GM12874 (cell line): Measurements from ENCODE around the gene PANK4.

Experiments
- TF ChIP-seq, protein P1 (sequence below): IDR thresholded peaks from 2 replicates; pipeline ENCODE4 v1.5.1; 2011; ENCODE audit warnings: low read depth, mild to moderate bottlenecking, control low read depth, low read length, moderate library complexity; ENCODE audit not compliant: insufficient read depth

PANK4 gene

DNA sequence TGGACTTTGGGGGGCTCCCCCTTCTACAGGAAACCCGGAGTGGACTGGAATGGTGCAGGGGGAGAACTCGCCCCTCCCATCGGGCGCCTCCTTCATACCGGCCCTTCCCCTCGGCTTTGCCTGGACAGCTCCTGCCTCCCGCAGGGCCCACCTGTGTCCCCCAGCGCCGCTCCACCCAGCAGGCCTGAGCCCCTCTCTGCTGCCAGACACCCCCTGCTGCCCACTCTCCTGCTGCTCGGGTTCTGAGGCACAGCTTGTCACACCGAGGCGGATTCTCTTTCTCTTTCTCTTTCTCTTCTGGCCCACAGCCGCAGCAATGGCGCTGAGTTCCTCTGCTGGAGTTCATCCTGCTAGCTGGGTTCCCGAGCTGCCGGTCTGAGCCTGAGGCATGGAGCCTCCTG, 29.9 kb upstream of the PANK4 start, which contains the start of gene TNFRSF14:
TNFRSF14 (plus strand) TSS at position 95 of the 401 bp plus-strand sequence; CDS start at position 389, 294 bp downstream.
- TF ChIP-seq, protein P1, sequence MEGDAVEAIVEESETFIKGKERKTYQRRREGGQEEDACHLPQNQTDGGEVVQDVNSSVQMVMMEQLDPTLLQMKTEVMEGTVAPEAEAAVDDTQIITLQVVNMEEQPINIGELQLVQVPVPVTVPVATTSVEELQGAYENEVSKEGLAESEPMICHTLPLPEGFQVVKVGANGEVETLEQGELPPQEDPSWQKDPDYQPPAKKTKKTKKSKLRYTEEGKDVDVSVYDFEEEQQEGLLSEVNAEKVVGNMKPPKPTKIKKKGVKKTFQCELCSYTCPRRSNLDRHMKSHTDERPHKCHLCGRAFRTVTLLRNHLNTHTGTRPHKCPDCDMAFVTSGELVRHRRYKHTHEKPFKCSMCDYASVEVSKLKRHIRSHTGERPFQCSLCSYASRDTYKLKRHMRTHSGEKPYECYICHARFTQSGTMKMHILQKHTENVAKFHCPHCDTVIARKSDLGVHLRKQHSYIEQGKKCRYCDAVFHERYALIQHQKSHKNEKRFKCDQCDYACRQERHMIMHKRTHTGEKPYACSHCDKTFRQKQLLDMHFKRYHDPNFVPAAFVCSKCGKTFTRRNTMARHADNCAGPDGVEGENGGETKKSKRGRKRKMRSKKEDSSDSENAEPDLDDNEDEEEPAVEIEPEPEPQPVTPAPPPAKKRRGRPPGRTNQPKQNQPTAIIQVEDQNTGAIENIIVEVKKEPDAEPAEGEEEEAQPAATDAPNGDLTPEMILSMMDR, result 0 out of 2 replicates have a peak, but pooled peaks have one; percentile 16

DNA sequence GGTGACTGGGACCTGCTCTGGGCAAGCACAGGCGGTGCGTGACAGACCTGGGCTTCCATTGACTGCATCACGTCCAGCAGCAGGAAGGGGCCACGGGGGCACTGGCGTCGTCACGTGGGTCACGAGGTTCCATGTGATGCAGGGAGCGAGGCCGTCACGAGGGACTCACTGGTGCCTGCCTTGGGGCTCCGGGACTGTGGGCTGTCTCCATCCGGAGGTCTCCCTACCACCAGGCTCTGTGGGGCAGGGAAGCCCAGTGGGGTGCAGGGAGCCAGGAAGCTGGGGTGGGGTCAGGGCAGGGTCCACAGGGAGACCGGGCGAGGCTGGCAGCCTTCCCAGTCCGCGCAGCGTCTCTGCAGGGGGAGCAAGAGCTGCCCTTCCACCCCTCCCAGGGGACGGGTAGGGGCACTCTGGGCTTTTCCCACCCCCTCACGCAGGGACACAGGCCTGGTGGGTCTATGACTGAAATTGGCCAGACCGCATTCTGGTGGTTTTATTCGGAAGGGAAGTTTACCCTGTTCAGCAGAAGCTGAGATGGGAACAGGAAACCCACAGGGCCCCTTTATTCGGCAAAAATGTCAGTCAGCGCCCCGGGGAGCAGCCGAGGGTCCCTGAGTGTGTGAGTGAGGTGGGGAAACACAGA, 29.4 kb upstream of the PANK4 start:
- TF ChIP-seq, protein P1, result no peak

DNA sequence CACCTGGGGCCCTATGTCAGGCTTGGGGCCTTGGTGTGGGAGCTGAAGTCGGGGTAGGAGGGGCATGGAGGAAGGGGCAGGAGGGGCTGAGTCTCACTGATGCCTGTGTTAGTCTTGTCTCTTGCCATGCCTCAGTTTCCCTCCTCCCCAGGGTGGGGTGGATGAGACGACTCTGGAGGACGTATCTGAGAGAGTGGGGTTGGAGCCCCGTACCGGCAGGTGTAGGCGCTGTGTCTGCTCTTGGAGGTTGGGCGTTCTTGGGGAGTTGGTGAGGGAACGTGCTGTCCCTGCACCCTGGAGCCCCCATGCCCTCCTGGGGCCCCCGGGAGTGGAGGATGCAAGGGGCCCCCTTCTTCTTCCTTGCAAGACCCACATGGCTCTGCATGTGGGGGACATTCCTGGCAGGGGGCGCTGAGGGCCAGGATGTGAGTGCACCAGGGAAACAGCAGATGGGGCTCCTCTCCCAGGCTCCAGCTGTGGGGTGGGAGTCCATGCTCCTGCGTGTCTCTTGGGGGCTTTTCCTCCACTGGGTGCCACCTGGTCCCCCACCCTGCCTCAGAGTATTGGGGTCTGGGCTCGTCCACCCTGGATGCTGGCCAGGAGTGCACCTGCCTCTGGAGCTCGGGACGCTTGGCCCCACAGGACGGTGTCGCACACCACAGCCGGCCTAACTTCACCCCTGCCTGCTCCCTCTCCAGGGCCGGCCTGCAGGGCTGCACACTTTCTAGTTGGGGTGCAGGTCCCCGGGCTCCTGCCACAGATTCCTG, 28.4 kb upstream of the PANK4 start:
- TF ChIP-seq, protein P1, result peak; percentile 76

DNA sequence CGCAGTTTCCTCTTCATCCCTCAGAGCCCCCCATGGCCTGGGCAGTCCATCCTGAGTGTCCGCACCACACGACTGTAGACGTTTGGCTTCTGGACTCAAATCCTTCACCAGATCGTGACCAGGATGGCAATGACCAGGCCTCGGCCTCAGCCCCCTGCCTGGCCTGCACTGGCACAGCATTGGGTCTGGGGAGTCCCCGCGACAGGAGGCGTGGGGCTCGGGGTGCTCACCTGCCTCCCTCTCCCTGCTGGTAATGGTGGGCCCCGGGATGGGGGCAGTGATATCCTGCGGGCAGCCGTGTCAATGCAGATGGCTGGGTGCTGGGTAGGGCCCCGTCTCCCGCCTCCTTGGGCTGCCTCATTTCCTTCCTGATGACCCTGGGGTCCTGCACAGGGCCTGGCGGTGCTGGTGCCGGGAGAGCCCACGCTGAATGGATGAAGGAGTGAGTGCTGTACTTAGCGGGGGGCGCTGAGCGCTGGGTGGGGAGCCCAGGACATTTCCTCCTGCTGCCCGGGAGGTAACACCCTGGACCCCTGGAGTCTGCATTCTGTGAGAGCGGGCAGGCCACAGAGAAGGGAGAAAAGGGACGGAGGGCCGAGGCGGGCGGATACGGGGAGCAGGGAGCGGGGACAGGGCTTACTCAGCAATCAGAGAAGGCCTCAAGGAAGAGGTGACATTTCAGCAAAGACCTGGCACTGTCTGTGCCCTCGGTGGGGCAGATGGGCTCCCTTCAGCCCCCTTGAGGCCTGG, 27.6 kb upstream of the PANK4 start:
- TF ChIP-seq, protein P1, result no peak

DNA sequence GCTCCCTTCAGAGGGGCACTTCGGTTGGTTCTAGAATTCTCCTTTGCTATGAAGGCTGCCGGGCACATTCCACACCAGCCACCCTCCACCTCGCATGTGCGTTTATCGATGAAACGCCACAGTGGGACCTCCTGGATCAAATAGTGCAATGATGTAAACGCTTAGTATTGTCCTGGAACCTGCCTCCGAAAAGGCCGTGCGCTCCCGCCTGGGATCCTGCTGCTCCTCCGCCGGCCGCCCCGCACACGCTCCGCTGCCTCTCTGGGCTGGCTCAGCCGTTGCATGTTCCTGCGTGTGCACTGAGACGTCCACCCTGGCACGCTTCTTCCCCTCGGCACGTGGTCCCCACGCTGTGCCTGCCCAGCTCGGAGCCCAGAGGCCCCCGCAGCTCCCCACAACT, 25.8 kb upstream of the PANK4 start:
- TF ChIP-seq, protein P1, result no peak

DNA sequence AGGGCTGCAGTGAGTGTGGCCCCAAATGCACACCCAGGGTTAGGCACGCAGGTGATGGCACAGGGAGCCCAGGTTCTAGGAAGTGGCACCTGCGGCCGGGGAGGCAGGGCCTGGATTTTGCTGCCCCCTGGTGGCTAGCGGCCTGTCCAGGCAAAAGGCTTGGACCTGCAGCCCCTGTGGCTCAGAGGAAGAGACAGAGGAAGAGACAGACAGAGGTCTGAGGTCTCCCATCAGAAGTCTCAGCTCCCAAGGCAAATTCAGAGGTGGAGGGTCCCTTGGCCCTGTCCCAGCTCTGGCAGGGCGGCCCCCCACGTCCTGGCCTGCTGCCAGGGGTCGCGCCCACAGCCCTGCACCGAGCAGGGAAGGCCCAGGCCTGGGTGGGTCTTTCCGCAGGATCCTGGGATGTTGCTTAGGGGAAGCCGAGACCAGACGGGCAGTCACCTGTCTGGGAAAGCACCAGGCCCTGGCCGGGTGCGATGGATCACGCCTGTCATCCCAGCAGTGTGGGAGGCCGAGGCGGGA, 21.7 kb upstream of the PANK4 start:
- TF ChIP-seq, protein P1, result peak; percentile 93
